HepG2 (cell line): ENCODE results near the gene DUSP9. TPM values are rescaled to one million over a fixed set of nuclear protein-coding genes. Genes with fewer than 3 reads are reported as not detected.
A peak's percentile ranks its signal among the peaks of the same experiment; 100 is the strongest.

Experiments
- ARID4A ChIP-seq: sonication (generic); formaldehyde crosslinking; IDR thresholded peaks from 2 replicates; pipeline ENCODE4 v1.5.0; 2020; ENCODE audit warnings: mild to moderate bottlenecking, missing genetic modification reagents, borderline replicate concordance
- BCL6 ChIP-seq: IDR thresholded peaks from 2 replicates; pipeline ENCODE4 v1.6.1; 2016; ENCODE audit warnings: missing genetic modification reagents, missing compliant biosample characterization
- BCLAF1 ChIP-seq: fragments of 450-650 bp; IDR thresholded peaks from 2 replicates; pipeline ENCODE4 v1.6.1; 2017; ENCODE audit warnings: mild to moderate bottlenecking
- ELF3 ChIP-seq: IDR thresholded peaks from 2 replicates; pipeline ENCODE4 v1.6.1; 2016; ENCODE audit warnings: missing genetic modification reagents, missing compliant biosample characterization
- ELF4 ChIP-seq: sonication (generic); formaldehyde crosslinking; IDR thresholded peaks from 2 replicates; pipeline ENCODE4 v1.5.0; 2020; ENCODE audit warnings: missing genetic modification reagents, mild to moderate bottlenecking, moderate library complexity, borderline replicate concordance
- HOXD1 ChIP-seq: sonication (generic); formaldehyde crosslinking; IDR thresholded peaks from 2 replicates; pipeline ENCODE4 v1.5.0; 2020; ENCODE audit warnings: missing genetic modification reagents
- JUND ChIP-seq: sonication (generic); formaldehyde crosslinking; IDR thresholded peaks from 2 replicates; pipeline ENCODE4 v1.8.0; 2022; ENCODE audit warnings: mild to moderate bottlenecking, missing genetic modification reagents
- MTA3 ChIP-seq: sonication (generic); formaldehyde crosslinking; IDR thresholded peaks from 2 replicates; pipeline ENCODE4 v1.4.0; 2020; ENCODE audit warnings: missing genetic modification reagents
- MXI1 ChIP-seq: IDR thresholded peaks from 3 replicates; pipeline ENCODE4 v1.6.1; 2012; ENCODE audit warnings: low read depth, low read length, inconsistent platforms, borderline replicate concordance
- NR2F1 ChIP-seq, 2 experiments: fragments of 450-650 bp in 1 of 2; formaldehyde crosslinking in 1 of 2; IDR thresholded peaks; 2 replicates each; pipeline versions ENCODE4 v1.5.0 to v1.6.1; 2016 to 2020; ENCODE audit warnings: mild to moderate bottlenecking in 1 of 2, missing compliant biosample characterization in 1 of 2, missing genetic modification reagents in 1 of 2, moderate library complexity in 1 of 2
- REL ChIP-seq: sonication (generic); formaldehyde crosslinking; conservative IDR thresholded peaks from 2 replicates; pipeline ENCODE4 v1.8.0; 2022; ENCODE audit warnings: mild to moderate bottlenecking, missing genetic modification reagents, moderate library complexity
- RXRB ChIP-seq: IDR thresholded peaks from 2 replicates; pipeline ENCODE4 v1.6.1; 2016; ENCODE audit warnings: borderline replicate concordance, missing genetic modification reagents, missing compliant biosample characterization
- STAT5B ChIP-seq: sonication (generic); formaldehyde crosslinking; IDR thresholded peaks from 2 replicates; pipeline ENCODE4 v1.4.0; 2020; ENCODE audit warnings: missing genetic modification reagents
- ZNF382 ChIP-seq: sonication (generic); formaldehyde crosslinking; IDR thresholded peaks from 2 replicates; pipeline ENCODE4 v1.5.0; 2020; ENCODE audit warnings: missing genetic modification reagents, mild to moderate bottlenecking, borderline replicate concordance
- ZNF503 ChIP-seq: sonication (generic); formaldehyde crosslinking; IDR thresholded peaks from 2 replicates; pipeline ENCODE4 v1.4.0; 2020; ENCODE audit warnings: missing genetic modification reagents
- ZNF530 ChIP-seq: sonication (generic); formaldehyde crosslinking; IDR thresholded peaks from 2 replicates; pipeline ENCODE4 v1.5.0; 2020; ENCODE audit warnings: low read depth, mild to moderate bottlenecking, missing genetic modification reagents
- ZNF556 ChIP-seq: sonication (generic); formaldehyde crosslinking; IDR thresholded peaks from 2 replicates; pipeline ENCODE4 v1.4.0; 2020; ENCODE audit warnings: mild to moderate bottlenecking, missing genetic modification reagents, borderline replicate concordance
- ZNF713 ChIP-seq: sonication (generic); formaldehyde crosslinking; IDR thresholded peaks from 2 replicates; pipeline ENCODE4 v1.4.0; 2020; ENCODE audit warnings: mild to moderate bottlenecking, missing genetic modification reagents
- ZNF720 ChIP-seq: sonication (generic); formaldehyde crosslinking; IDR thresholded peaks from 2 replicates; pipeline ENCODE4 v1.4.0; 2020; ENCODE audit warnings: missing genetic modification reagents
- ZNF724P ChIP-seq: sonication (generic); formaldehyde crosslinking; IDR thresholded peaks from 2 replicates; pipeline ENCODE4 v1.8.0; 2022; ENCODE audit warnings: missing genetic modification reagents, borderline replicate concordance
- ZNF761 ChIP-seq: sonication (generic); formaldehyde crosslinking; conservative IDR thresholded peaks from 2 replicates; pipeline ENCODE4 v1.4.0; 2020; ENCODE audit warnings: mild to moderate bottlenecking, missing genetic modification reagents
- ZNF768 ChIP-seq: sonication (generic); formaldehyde crosslinking; IDR thresholded peaks from 2 replicates; pipeline ENCODE4 v1.4.0; 2020; ENCODE audit warnings: missing genetic modification reagents
- ZSCAN30 ChIP-seq: sonication (generic); formaldehyde crosslinking; IDR thresholded peaks from 2 replicates; pipeline ENCODE4 v1.5.0; 2020; ENCODE audit warnings: mild to moderate bottlenecking, missing genetic modification reagents
- polyA plus RNA-seq, 8 experiments: library from polyadenylated mRNA; depleted of rRNA in 3 of 8; stranded (reverse) in 7 of 8; unstranded in 1 of 8; fragments of >200 nt; fragmentation: Illumina TruSeq in 4 of 8; extraction: Trizol in 4 of 8; gene quantifications; 2 replicates each; pipeline versions ENCODE4 v1.2.1 to v1.2.3, GENCODE V29; 2011 to 2016; ENCODE audit warnings: low read depth in 4 of 8, missing spikeins in 1 of 8, mixed read lengths in 1 of 8; ENCODE audit not compliant: insufficient read depth in 1 of 8
- total RNA-seq, 5 experiments: library from RNA; depleted of rRNA; stranded (reverse); fragments of >200 nt; fragmentation: Illumina TruSeq; extraction: Trizol; gene quantifications; 2 replicates each; pipeline ENCODE4 v1.2.3, GENCODE V29; 2016; ENCODE audit warnings: low read depth in 1 of 5

DUSP9 gene
- total and polyA plus RNA-seq, 2 of the 13 experiments (the other 11 are each of a cell fraction or from before 2014, with no cell fraction given): 235 to 435 TPM

GRCh38 chrX:153627675-153628111 is 19.3 kb upstream of the DUSP9 start (continued):
- TF ChIP-seq ZNF556 (CRISPR knock-in tag) (no peak), HOXD1 (CRISPR knock-in tag) (0 out of 2 replicates have a peak, but pooled peaks have one; percentile 63), MTA3 (CRISPR knock-in tag) (no peak), ZSCAN30 (CRISPR knock-in tag) (0 out of 2 replicates have a peak, but pooled peaks have one; percentile 50), BCL6 (CRISPR knock-in tag) (no peak), RXRB (peak; percentile 75), NR2F1 (CRISPR knock-in tag; IDR thresholded peaks at IDR 0.05) (no peak), BCLAF1 (no peak), ZNF503 (CRISPR knock-in tag) (no peak), STAT5B (CRISPR knock-in tag) (no peak), ZNF761 (peak; percentile 58; the same call in 1 of the 2 replicates), ZNF713 (CRISPR knock-in tag) (0 out of 2 replicates have a peak, but pooled peaks have one; percentile 8), ELF3 (CRISPR knock-in tag) (peak; percentile 66), ZNF530 (CRISPR knock-in tag) (no peak), JUND (CRISPR knock-in tag) (no peak), MXI1 (peak; percentile 41; the same call in 1 of the 3 replicates), ZNF768 (CRISPR knock-in tag) (peak; percentile 51), REL (CRISPR knock-in tag) (peak; percentile 58; the same call in 1 of the 2 replicates), ZNF382 (CRISPR knock-in tag) (no peak), ARID4A (CRISPR knock-in tag) (peak; percentile 53; the same call in 1 of the 2 replicates), ZNF724P (CRISPR knock-in tag) (no peak; the same call in 1 of the 2 replicates), ELF4 (CRISPR knock-in tag) (no peak), ZNF720 (no peak)
